Measurements from ENCODE around the gene TNFSF13. TPM values are rescaled to one million over a fixed set of nuclear protein-coding genes. Genes with fewer than 3 reads are reported as not detected.
A peak's percentile ranks its signal among the peaks of the same experiment; 100 is the strongest.

TNFSF13 gene
- total and polyA plus RNA-seq, 2 of the 8 experiments (the other 6 are each of a cell fraction or from before 2014, with no cell fraction given), result 2.1 to 2.6 TPM

DNA sequence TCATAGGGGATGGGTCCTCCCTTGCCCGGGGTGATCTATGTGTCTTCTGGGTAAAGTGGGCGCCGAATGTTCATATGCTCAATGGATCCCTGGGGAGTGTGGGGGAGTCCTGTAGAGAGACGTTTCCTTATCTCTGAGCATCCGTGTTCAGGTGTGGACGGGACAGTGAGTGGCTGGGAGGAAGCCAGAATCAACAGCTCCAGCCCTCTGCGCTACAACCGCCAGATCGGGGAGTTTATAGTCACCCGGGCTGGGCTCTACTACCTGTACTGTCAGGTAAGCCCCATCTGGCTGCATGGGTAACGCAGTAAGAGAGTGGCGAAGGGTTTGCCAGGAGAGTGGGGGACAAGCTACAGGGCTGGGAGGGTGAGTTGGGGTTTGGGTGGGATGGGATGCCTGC, 1.9 kb upstream of the TNFSF13 start:
- H2AFZ ChIP-seq (ENCODE audit: low read length), result no peak overlapping the region
- no peak overlapping the region for H3K4me3 ChIP-seq (ENCODE audit: extremely low read depth in 1 of 4, insufficient read depth in 2 of 4, low read depth in 3 of 4, low read length in 4 of 4)
- no peak overlapping the region for H3K56ac ChIP-seq (replicated peaks; ENCODE audit: insufficient read length, low read depth, low read length)
- H2BK5ac ChIP-seq (ENCODE audit: low read depth, low read length), result no peak overlapping the region
- no peaks in the 10 kb centered on the region for H3K27me3 ChIP-seq (replicated peaks in 1 of 4; ENCODE audit: control insufficient read depth in 3 of 4, extremely low read depth in 1 of 4, insufficient read depth in 3 of 4, low read length in 3 of 4)
- peaks cover 2% of the 10 kb centered on the region; the same call in 1 of the 2 replicates for H3K23me2 ChIP-seq (ENCODE audit: low read depth, low read length)
- no peak overlapping the region for H3K9ac ChIP-seq (replicated peaks in 1 of 4; ENCODE audit: extremely low read depth in 1 of 4, low read depth in 3 of 4, low read length in 3 of 4)
- CTCF ChIA-PET (ENCODE audit: partially characterized antibody), result interaction anchor here (0.7 to 12.7 kb wide), 11 partner anchors 10 to 207 kb away, joined by 3 to 251 read pairs (median 5); partner anchors contain the start of genes SOX15, TP53 and WRAP53
- WGBS, 2 experiments (ENCODE audit: extremely low coverage in 1 of 2, insufficient coverage in 1 of 2, insufficient read length in 1 of 2, insufficient replicate concordance in 2 of 2, low coverage in 1 of 2, low lambda C conversion rate in 2 of 2, missing lambda C conversion rate in 1 of 2), result 86% methylated on average over 12 of the region's 12 CpGs; no CpG with 5 or more reads in 1 of the 2 experiments
- H3K79me2 ChIP-seq (ENCODE audit: control insufficient read depth in 1 of 2, insufficient read depth in 2 of 2, low read length in 2 of 2), result no peaks in the 10 kb centered on the region
- peak overlapping the region; percentile 58 for H3K4ac ChIP-seq (replicated peaks; ENCODE audit: insufficient read length, low read depth, low read length)
- H3K36me3 ChIP-seq (ENCODE audit: control insufficient read depth in 2 of 4, insufficient read depth in 4 of 4, low read length in 3 of 4), result no peaks in the 10 kb centered on the region
- H4K5ac ChIP-seq (ENCODE audit: insufficient read length, low read depth, low read length), result no peak overlapping the region
- H2BK20ac ChIP-seq (ENCODE audit: low read length), result 0 out of 2 replicates have a peak overlapping the region, but pooled peaks have one; percentile 13
- H4K20me1 ChIP-seq (replicated peaks in 1 of 2; ENCODE audit: control insufficient read depth in 1 of 2, insufficient read depth in 2 of 2, low read length in 2 of 2), result peaks cover 0 to 3% of the 10 kb centered on the region in 2 experiments
- peak overlapping the region; percentile 39; the same call in 1 of the 2 replicates for H2BK12ac ChIP-seq (ENCODE audit: low read depth, low read length)
- no peak for FAIRE-seq
- no peak overlapping the region for H3K14ac ChIP-seq (ENCODE audit: insufficient read length)
- no peak overlapping the region for H3K27ac ChIP-seq (ENCODE audit: low read depth, low read length)
- no peak overlapping the region for H3K18ac ChIP-seq (ENCODE audit: extremely low read depth, low read length)
- H3K4me2 ChIP-seq (ENCODE audit: insufficient read depth in 1 of 2, low read depth in 2 of 2, low read length in 2 of 2), result no peak overlapping the region
- no peak overlapping the region for H2AK5ac ChIP-seq (ENCODE audit: low read depth, low read length)
- H2BK120ac ChIP-seq (replicated peaks; ENCODE audit: low read depth, low read length), result peak overlapping the region; percentile 39
- no peak overlapping the region for H3K23ac ChIP-seq (ENCODE audit: insufficient read length)
- POLR2A ChIA-PET (ENCODE audit: partially characterized antibody), result interaction anchor here (0.8 to 37.5 kb wide), 13 partner anchors 8 to 239 kb away, joined by 3 to 1144 read pairs (median 4); partner anchors contain the start of genes ACAP1, CD68, MPDU1 and POLR2A
- no peak overlapping the region for H2BK15ac ChIP-seq (ENCODE audit: low read length)
- H4K8ac ChIP-seq (ENCODE audit: extremely low read depth, insufficient read depth, low read length), result peak overlapping the region; percentile 41
- H3K79me1 ChIP-seq (ENCODE audit: low read depth, low read length), result no peaks in the 10 kb centered on the region
- H4K91ac ChIP-seq (replicated peaks; ENCODE audit: insufficient read length, low read length), result no peak overlapping the region
- no peaks in the 10 kb centered on the region for H3K9me3 ChIP-seq (ENCODE audit: insufficient read depth in 2 of 2, low read depth in 1 of 2, low read length in 1 of 2)
- no peak for DNase-seq (ENCODE audit: low read depth in 1 of 2, low spot score in 2 of 2)
- peaks cover 11 to 37% (median 23%) of the 10 kb centered on the region in 4 experiments for H3K4me1 ChIP-seq (replicated peaks in 1 of 4; ENCODE audit: control insufficient read depth in 3 of 4, insufficient read depth in 4 of 4, low read length in 3 of 4)
- TF ChIP-seq TAF7 (optimal IDR thresholded peaks at IDR 0.05; ENCODE audit: borderline replicate concordance, low read depth, low read length) (no peak), EZH2 (IDR thresholded peaks at IDR 0.05; ENCODE audit: low read depth, low read length, severe bottlenecking) (no peak)

All from H1 (cell line).